Measurements from ENCODE around the gene RUBCNL.

The RUBCNL gene

DNA sequence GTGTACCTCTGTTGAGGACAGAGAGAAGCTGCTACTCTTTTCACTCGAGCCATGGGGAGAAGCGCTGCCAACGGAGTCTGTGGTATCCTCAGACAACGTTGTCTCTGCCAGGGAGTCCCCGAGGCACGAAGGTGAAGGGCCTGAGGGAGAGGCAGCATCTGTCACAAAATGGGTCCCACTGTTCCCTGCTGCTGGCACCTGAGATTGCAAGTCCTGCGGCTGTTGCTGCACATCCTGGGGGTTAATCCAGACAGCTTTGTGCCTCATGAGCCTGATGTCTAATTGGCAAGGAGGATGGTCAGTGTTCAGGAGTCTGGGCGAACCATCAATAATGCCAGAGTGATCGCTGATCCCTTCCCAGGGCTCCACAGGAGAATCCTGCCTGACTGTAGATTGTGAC, 15.0 kb downstream of the RUBCNL start:
- Histone ChIP-seq H3K9me3 (ENCODE audit: insufficient read depth, low read depth, low read length) (no peaks in the 10 kb centered on the region), H3K4me2 (ENCODE audit: low read depth, low read length, poor library complexity, severe bottlenecking) (no peak overlapping the region), H3K27me3 (ENCODE audit: insufficient read depth, low read length, poor library complexity, severe bottlenecking) (no peaks in the 10 kb centered on the region), H3F3A (ENCODE audit: low read depth) (no peaks in the 10 kb centered on the region), H4K20me1 (ENCODE audit: insufficient read depth, low read length, poor library complexity, severe bottlenecking) (peaks cover 2% of the 10 kb centered on the region), H3K4me3 (ENCODE audit: low read length, poor library complexity, severe bottlenecking) (no peak overlapping the region), H3K9me2 (replicated peaks; ENCODE audit: low read depth, low read length) (no peaks in the 10 kb centered on the region), H3K9ac (ENCODE audit: low read depth, low read length, poor library complexity, severe bottlenecking) (no peak overlapping the region), H2AFZ (ENCODE audit: low read length) (no peak overlapping the region), H3K36me3 (ENCODE audit: insufficient read depth, low read length) (peaks cover 9% of the 10 kb centered on the region; the same call in 1 of the 2 replicates), H3K79me2 (ENCODE audit: insufficient read depth, low read length) (0 out of 2 replicates have a peak, but pooled peaks cover 7% of the 10 kb centered on the region), H3K4me1 (ENCODE audit: insufficient read depth, low read length, poor library complexity, severe bottlenecking) (peaks cover 24% of the 10 kb centered on the region)
- no peak for TF ChIP-seq CTCF (conservative IDR thresholded peaks at IDR 0.05; ENCODE audit: low read length)
- no peak for TF ChIP-seq EZH2phosphoT487 (IDR thresholded peaks at IDR 0.05; ENCODE audit: borderline replicate concordance)

DNA sequence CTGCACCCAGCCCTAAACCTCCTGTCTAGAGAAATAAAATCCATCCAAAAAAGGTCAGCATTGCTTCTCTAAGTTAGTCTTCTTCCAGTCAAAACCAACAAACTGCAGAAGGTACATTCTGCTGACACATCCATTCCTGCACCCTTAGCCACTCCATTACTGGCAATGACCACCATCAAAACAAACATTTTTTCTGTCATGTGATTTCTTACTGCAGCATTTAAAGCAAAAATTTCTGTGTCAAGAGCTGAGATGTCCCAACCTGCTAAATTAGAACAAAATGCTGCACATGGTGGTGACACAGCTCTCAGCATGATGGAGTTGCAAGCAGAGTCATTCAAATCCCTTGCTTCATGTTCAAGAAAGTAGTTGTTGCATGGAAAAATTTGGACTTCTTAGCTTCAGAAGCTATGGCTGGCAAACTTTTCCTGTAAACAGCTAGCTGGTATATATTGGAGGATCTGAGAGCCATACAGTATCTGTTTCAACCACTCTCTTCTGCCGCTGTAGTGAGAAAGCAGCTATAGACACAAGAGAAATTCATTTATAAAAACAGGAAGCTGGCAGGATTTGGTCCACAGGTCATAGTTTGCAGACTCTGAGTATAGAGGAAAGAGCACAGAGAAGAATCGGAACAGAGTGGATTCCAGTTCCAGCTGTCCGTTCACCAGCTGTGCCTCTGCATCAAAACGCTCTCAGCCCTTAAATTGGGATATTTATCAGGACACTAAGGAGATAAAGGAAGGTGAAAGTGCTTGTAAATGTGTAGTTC, 17.4 kb downstream of the RUBCNL start:
- Histone ChIP-seq H2AFZ (ENCODE audit: low read length) (no peak overlapping the region), H3K36me3 (ENCODE audit: insufficient read depth, low read length) (peaks cover 28% of the 10 kb centered on the region; the same call in 1 of the 2 replicates), H3K79me2 (ENCODE audit: insufficient read depth, low read length) (no peaks in the 10 kb centered on the region), H3K4me2 (ENCODE audit: low read depth, low read length, poor library complexity, severe bottlenecking) (no peak overlapping the region), H3K4me1 (ENCODE audit: insufficient read depth, low read length, poor library complexity, severe bottlenecking) (peaks cover 12% of the 10 kb centered on the region), H3K27me3 (ENCODE audit: insufficient read depth, low read length, poor library complexity, severe bottlenecking) (no peaks in the 10 kb centered on the region), H3K9me3 (ENCODE audit: insufficient read depth, low read depth, low read length) (no peaks in the 10 kb centered on the region), H3K9ac (ENCODE audit: low read depth, low read length, poor library complexity, severe bottlenecking) (no peak overlapping the region), H4K20me1 (ENCODE audit: insufficient read depth, low read length, poor library complexity, severe bottlenecking) (peaks cover 2% of the 10 kb centered on the region), H3K9me2 (replicated peaks; ENCODE audit: low read depth, low read length) (no peaks in the 10 kb centered on the region), H3K4me3 (ENCODE audit: low read length, poor library complexity, severe bottlenecking) (no peak overlapping the region), H3F3A (ENCODE audit: low read depth) (no peaks in the 10 kb centered on the region)
- TF ChIP-seq CTCF (conservative IDR thresholded peaks at IDR 0.05; ENCODE audit: low read length) (no peak), EZH2phosphoT487 (IDR thresholded peaks at IDR 0.05; ENCODE audit: borderline replicate concordance) (no peak)

DNA sequence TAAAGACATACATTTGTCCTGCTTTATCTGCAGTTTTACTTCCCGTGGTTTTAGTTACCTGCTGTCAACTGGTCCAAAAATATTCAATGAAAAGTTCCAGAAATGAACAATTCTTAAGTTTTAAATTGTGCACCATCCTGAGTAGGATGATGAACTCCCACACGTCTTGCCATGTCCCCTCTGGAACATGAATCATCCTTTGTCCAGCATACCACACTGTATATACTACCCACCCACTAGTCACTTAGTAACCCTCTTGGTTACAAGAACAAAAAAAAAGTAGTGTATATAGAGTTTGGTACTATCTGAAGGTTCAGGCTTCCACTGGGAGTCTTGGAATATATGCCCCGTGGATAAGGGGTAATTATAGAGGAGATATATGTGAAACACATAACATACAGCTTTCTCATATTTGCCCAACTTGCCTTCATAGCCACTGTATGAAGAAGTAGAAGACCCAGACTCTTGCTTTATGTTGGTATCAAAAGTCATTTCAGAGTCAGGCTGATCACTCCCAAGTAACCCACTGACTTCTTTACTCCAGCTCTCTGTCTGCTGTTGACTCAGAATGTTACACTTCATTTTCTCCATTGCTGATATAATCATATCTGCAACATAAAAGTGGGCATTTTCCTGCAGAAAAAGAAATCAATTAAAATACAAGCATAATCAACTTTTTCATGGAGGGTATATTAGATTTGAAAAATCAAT, 19.3 kb downstream of the RUBCNL start:
- no peaks in the 10 kb centered on the region for H3F3A ChIP-seq (ENCODE audit: low read depth)
- no peaks in the 10 kb centered on the region for H3K79me2 ChIP-seq (ENCODE audit: insufficient read depth, low read length)
- H3K4me1 ChIP-seq (ENCODE audit: insufficient read depth, low read length, poor library complexity, severe bottlenecking): peaks cover 7% of the 10 kb centered on the region
- H3K9me3 ChIP-seq (ENCODE audit: insufficient read depth, low read depth, low read length): no peaks in the 10 kb centered on the region
- no peak overlapping the region for H2AFZ ChIP-seq (ENCODE audit: low read length)
- no peak overlapping the region for H3K4me3 ChIP-seq (ENCODE audit: low read length, poor library complexity, severe bottlenecking)
- no peak for TF ChIP-seq CTCF (conservative IDR thresholded peaks at IDR 0.05; ENCODE audit: low read length)
- TF ChIP-seq EZH2phosphoT487 (IDR thresholded peaks at IDR 0.05; ENCODE audit: borderline replicate concordance): no peak
- H3K9me2 ChIP-seq (replicated peaks; ENCODE audit: low read depth, low read length): no peaks in the 10 kb centered on the region
- no peak overlapping the region for H3K9ac ChIP-seq (ENCODE audit: low read depth, low read length, poor library complexity, severe bottlenecking)
- no peak overlapping the region for H3K4me2 ChIP-seq (ENCODE audit: low read depth, low read length, poor library complexity, severe bottlenecking)
- peaks cover 28% of the 10 kb centered on the region; the same call in 1 of the 2 replicates for H3K36me3 ChIP-seq (ENCODE audit: insufficient read depth, low read length)
- no peaks in the 10 kb centered on the region for H3K27me3 ChIP-seq (ENCODE audit: insufficient read depth, low read length, poor library complexity, severe bottlenecking)
- H4K20me1 ChIP-seq (ENCODE audit: insufficient read depth, low read length, poor library complexity, severe bottlenecking): peaks cover 2% of the 10 kb centered on the region

Data from Loucy (cell line).